ENCODE results near the gene LIME1.

Gene LIME1

GRCh38 chr20:63693733-63694583, 42.5 kb upstream of the LIME1 start:
- Histone ChIP-seq H3K4me3 (replicated peaks; ENCODE audit: low read depth, low read length) (no peak overlapping the region), H3K27me3 (replicated peaks; ENCODE audit: control insufficient read depth, insufficient read depth, low read length) (no peaks in the 10 kb centered on the region), H3K36me3 (ENCODE audit: control insufficient read depth, insufficient read depth, low read length) (peaks cover 5% of the 10 kb centered on the region)
- TF ChIP-seq, protein P1, sequence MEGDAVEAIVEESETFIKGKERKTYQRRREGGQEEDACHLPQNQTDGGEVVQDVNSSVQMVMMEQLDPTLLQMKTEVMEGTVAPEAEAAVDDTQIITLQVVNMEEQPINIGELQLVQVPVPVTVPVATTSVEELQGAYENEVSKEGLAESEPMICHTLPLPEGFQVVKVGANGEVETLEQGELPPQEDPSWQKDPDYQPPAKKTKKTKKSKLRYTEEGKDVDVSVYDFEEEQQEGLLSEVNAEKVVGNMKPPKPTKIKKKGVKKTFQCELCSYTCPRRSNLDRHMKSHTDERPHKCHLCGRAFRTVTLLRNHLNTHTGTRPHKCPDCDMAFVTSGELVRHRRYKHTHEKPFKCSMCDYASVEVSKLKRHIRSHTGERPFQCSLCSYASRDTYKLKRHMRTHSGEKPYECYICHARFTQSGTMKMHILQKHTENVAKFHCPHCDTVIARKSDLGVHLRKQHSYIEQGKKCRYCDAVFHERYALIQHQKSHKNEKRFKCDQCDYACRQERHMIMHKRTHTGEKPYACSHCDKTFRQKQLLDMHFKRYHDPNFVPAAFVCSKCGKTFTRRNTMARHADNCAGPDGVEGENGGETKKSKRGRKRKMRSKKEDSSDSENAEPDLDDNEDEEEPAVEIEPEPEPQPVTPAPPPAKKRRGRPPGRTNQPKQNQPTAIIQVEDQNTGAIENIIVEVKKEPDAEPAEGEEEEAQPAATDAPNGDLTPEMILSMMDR (IDR thresholded peaks at IDR 0.05; ENCODE audit: insufficient read depth, low read length, poor library complexity, severe bottlenecking), result no peak
- no peak for DNase-seq (ENCODE audit: extremely low read depth, insufficient read length)

GRCh38 chr20:63694584-63695423, 41.7 kb upstream of the LIME1 start:
- H3K36me3 ChIP-seq (ENCODE audit: control insufficient read depth, insufficient read depth, low read length), result peaks cover 5% of the 10 kb centered on the region
- no peak for DNase-seq (ENCODE audit: extremely low read depth, insufficient read length)

GRCh38 chr20:63695424-63696305, 40.8 kb upstream of the LIME1 start:
- no peaks in the 10 kb centered on the region for H3K27me3 ChIP-seq (replicated peaks; ENCODE audit: control insufficient read depth, insufficient read depth, low read length)
- peaks cover 8% of the 10 kb centered on the region for H3K36me3 ChIP-seq (ENCODE audit: control insufficient read depth, insufficient read depth, low read length)
- no peak overlapping the region for H3K4me3 ChIP-seq (replicated peaks; ENCODE audit: low read depth, low read length)
- TF ChIP-seq, protein P1 (IDR thresholded peaks at IDR 0.05; ENCODE audit: insufficient read depth, low read length, poor library complexity, severe bottlenecking), result no peak
- DNase-seq (ENCODE audit: extremely low read depth, insufficient read length), result no peak

More at GRCh38 chr20:63694584-63695423, 41.7 kb upstream of the LIME1 start:
- TF ChIP-seq, protein P1 (IDR thresholded peaks at IDR 0.05; ENCODE audit: insufficient read depth, low read length, poor library complexity, severe bottlenecking), result no peak
- Histone ChIP-seq H3K27me3 (replicated peaks; ENCODE audit: control insufficient read depth, insufficient read depth, low read length) (no peaks in the 10 kb centered on the region), H3K4me3 (replicated peaks; ENCODE audit: low read depth, low read length) (no peak overlapping the region)

GRCh38 chr20:63696306-63696627, 40.2 kb upstream of the LIME1 start:
- Histone ChIP-seq H3K36me3 (ENCODE audit: control insufficient read depth, insufficient read depth, low read length) (peaks cover 8% of the 10 kb centered on the region), H3K4me3 (replicated peaks; ENCODE audit: low read depth, low read length) (no peak overlapping the region), H3K27me3 (replicated peaks; ENCODE audit: control insufficient read depth, insufficient read depth, low read length) (no peaks in the 10 kb centered on the region)
- TF ChIP-seq, protein P1 (IDR thresholded peaks at IDR 0.05; ENCODE audit: insufficient read depth, low read length, poor library complexity, severe bottlenecking), result no peak
- no peak for DNase-seq (ENCODE audit: extremely low read depth, insufficient read length)

DNA sequence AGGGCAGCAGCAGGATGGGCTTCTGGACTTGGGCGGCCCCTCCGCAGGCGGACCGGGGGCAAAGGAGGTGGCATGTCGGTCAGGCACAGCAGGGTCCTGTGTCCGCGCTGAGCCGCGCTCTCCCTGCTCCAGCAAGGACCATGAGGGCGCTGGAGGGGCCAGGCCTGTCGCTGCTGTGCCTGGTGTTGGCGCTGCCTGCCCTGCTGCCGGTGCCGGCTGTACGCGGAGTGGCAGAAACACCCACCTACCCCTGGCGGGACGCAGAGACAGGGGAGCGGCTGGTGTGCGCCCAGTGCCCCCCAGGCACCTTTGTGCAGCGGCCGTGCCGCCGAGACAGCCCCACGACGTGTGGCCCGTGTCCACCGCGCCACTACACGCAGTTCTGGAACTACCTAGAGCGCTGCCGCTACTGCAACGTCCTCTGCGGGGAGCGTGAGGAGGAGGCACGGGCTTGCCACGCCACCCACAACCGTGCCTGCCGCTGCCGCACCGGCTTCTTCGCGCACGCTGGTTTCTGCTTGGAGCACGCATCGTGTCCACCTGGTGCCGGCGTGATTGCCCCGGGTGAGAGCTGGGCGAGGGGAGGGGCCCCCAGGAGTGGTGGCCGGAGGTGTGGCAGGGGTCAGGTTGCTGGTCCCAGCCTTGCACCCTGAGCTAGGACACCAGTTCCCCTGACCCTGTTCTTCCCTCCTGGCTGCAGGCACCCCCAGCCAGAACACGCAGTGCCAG, 39.7 kb upstream of the LIME1 start, which contains the start of gene TNFRSF6B:
TSS of gene TNFRSF6B (plus strand) at position 25 of the 729 bp plus-strand sequence. CDS start at position 141, 116 bp downstream.
- no peak for DNase-seq (ENCODE audit: extremely low read depth, insufficient read length)
- Histone ChIP-seq H3K36me3 (ENCODE audit: control insufficient read depth, insufficient read depth, low read length) (peaks cover 8% of the 10 kb centered on the region), H3K27me3 (replicated peaks; ENCODE audit: control insufficient read depth, insufficient read depth, low read length) (no peaks in the 10 kb centered on the region), H3K4me3 (replicated peaks; ENCODE audit: low read depth, low read length) (no peak within 1 kb of the TSS)
- TF ChIP-seq, protein P1 (IDR thresholded peaks at IDR 0.05; ENCODE audit: insufficient read depth, low read length, poor library complexity, severe bottlenecking), result no peak
